A549 (cell line): ENCODE data around the gene SPPL2B. TPM values are rescaled to one million over a fixed set of nuclear protein-coding genes. Genes with fewer than 3 reads are reported as not detected.
A peak's percentile ranks its signal among the peaks of the same experiment; 100 is the strongest.

Source experiments
- ATAC-seq, 2 experiments: fragments of 200-7000 bp in 1 of 2; fragments of >200 bp in 1 of 2; cut with Nextera tagmentation in 1 of 2; cut with Tn5 transposase in 1 of 2; 3 replicates each; pipeline versions ENCODE4 v1.8.0 to v1.9.1; 2018 to 2020; ENCODE audit warnings: mild to moderate bottlenecking in 1 of 2, moderate library complexity in 1 of 2
- CTCF ChIA-PET: fragments of 300-600 bp; sonication (Branson Sonifier 250); formaldehyde crosslinking; extraction: SDS; loops from one replicate; lab custom pipeline; 2021; ENCODE audit warnings: antibody characterized with exemption, inconsistent platforms; lab: Yijun Ruan, JAX
- POLR2A ChIA-PET: fragments of 350-600 bp; formaldehyde crosslinking; extraction: SDS; loops from one replicate; lab custom pipeline; 2021; ENCODE audit warnings: antibody characterized with exemption, inconsistent platforms; lab: Yijun Ruan, JAX
- DNase-seq, 2 experiments: peaks; one replicate each; pipeline versions ENCODE4 v3.0.0 to v3.0.0-alpha.2; 2011 to 2016; ENCODE audit warnings: low read depth in 1 of 2, low spot score in 1 of 2
- FAIRE-seq: peaks from 2 replicates; lab custom pipeline; 2011; peaks lifted over from hg19 to GRCh38; lab: Jason Lieb, UNC
- H3K27ac ChIP-seq, 2 experiments: fragments of >200 bp; sonication (Bioruptor Twin); formaldehyde crosslinking; 3 replicates each; pipeline ENCODE4 v1.5.1; 2016 to 2017
- H3K4me1 ChIP-seq: fragments of >200 bp; sonication (Bioruptor Twin); formaldehyde crosslinking; 3 replicates; pipeline ENCODE4 v1.6.1; 2016
- H3K4me2 ChIP-seq: fragments of >200 bp; sonication (Bioruptor Twin); formaldehyde crosslinking; 3 replicates; pipeline ENCODE4 v1.6.1; 2016
- H3K4me3 ChIP-seq: fragments of >200 bp; sonication (Bioruptor Twin); formaldehyde crosslinking; 3 replicates; pipeline ENCODE4 v1.5.1; 2016
- H3K9me3 ChIP-seq: fragments of >200 bp; sonication (Bioruptor Twin); formaldehyde crosslinking; 3 replicates; pipeline ENCODE4 v1.6.1; 2016
- CBX8 ChIP-seq: fragments of 200-600 bp; sonication (generic); IDR thresholded peaks from 2 replicates; pipeline ENCODE4 v1.6.1; 2016
- CEBPB ChIP-seq, 2 experiments: fragments of >200 bp in 1 of 2; sonication (Bioruptor Twin) in 1 of 2; formaldehyde crosslinking in 1 of 2; IDR thresholded peaks; 2 replicates each; pipeline ENCODE4 v1.6.1; 2012 to 2016
- CHD4 ChIP-seq: fragments of 200-600 bp; sonication (generic); IDR thresholded peaks from 2 replicates; pipeline ENCODE4 v1.6.1; 2016; ENCODE audit warnings: antibody characterized with exemption, mild to moderate bottlenecking, borderline replicate concordance
- EHF ChIP-seq: fragments of 250-450 bp; sonication (Bioruptor Pico); IDR thresholded peaks from 2 replicates; pipeline ENCODE4 v1.5.0; 2020; ENCODE audit warnings: mild to moderate bottlenecking
- FOSB ChIP-seq: fragments of 250-450 bp; sonication (Bioruptor Pico); IDR thresholded peaks from 2 replicates; pipeline ENCODE4 v1.5.0; 2020; ENCODE audit warnings: mild to moderate bottlenecking, moderate library complexity
- FOSL2 ChIP-seq, 2 experiments: fragments of 450-650 bp in 1 of 2; fragments of >200 bp in 1 of 2; sonication (Bioruptor Twin) in 1 of 2; formaldehyde crosslinking; IDR thresholded peaks; 2 replicates each; pipeline versions ENCODE4 v1.5.0 to v1.6.1; 2016 to 2020; ENCODE audit warnings: mild to moderate bottlenecking in 1 of 2, moderate library complexity in 1 of 2
- FOXS1 ChIP-seq: fragments of 250-450 bp; sonication (Bioruptor Pico); IDR thresholded peaks from 2 replicates; pipeline ENCODE4 v1.5.0; 2020; ENCODE audit warnings: mild to moderate bottlenecking, moderate library complexity
- GATA3 ChIP-seq: IDR thresholded peaks from 2 replicates; pipeline ENCODE4 v1.6.1; 2012; ENCODE audit warnings: borderline replicate concordance
- HDAC2 ChIP-seq: fragments of 200-600 bp; sonication (generic); IDR thresholded peaks from 2 replicates; pipeline ENCODE4 v1.6.1; 2016
- HEYL ChIP-seq: fragments of 250-450 bp; sonication (Bioruptor Pico); IDR thresholded peaks from 2 replicates; pipeline ENCODE4 v1.8.0; 2021; ENCODE audit warnings: mild to moderate bottlenecking, moderate library complexity
- HOXB13 ChIP-seq: fragments of 250-450 bp; sonication (Bioruptor Pico); IDR thresholded peaks from 2 replicates; pipeline ENCODE4 v1.5.0; 2020; ENCODE audit warnings: low read depth, mild to moderate bottlenecking, moderate library complexity
- JUNB ChIP-seq: fragments of >200 bp; sonication (Bioruptor Twin); formaldehyde crosslinking; IDR thresholded peaks from 2 replicates; pipeline ENCODE4 v1.6.1; 2016
- KDM1A ChIP-seq: fragments of 200-600 bp; sonication (generic); IDR thresholded peaks from 2 replicates; pipeline ENCODE4 v1.6.1; 2016; ENCODE audit warnings: low read depth, mild to moderate bottlenecking
- MAFK ChIP-seq: fragments of 450-650 bp; IDR thresholded peaks from 2 replicates; pipeline ENCODE4 v1.6.1; 2014; ENCODE audit not compliant: partially characterized antibody
- MYC ChIP-seq: IDR thresholded peaks from 2 replicates; pipeline ENCODE4 v1.6.1; 2012; ENCODE audit warnings: mild to moderate bottlenecking, inconsistent platforms, low read length, improper control_type of control experiment, borderline replicate concordance
- NFE2L2 ChIP-seq: fragments of 150-350 bp; conservative IDR thresholded peaks from 2 replicates; pipeline ENCODE4 v1.6.1; 2014; ENCODE audit warnings: low read length
- NPAS2 ChIP-seq: fragments of 250-450 bp; sonication (Bioruptor Pico); IDR thresholded peaks from 2 replicates; pipeline ENCODE4 v1.8.0; 2022; ENCODE audit warnings: mild to moderate bottlenecking, moderate library complexity, borderline replicate concordance
- PHF8 ChIP-seq: fragments of 200-600 bp; sonication (generic); IDR thresholded peaks from 2 replicates; pipeline ENCODE4 v1.6.1; 2016; ENCODE audit warnings: low read depth, mild to moderate bottlenecking, antibody characterized with exemption, moderate library complexity, borderline replicate concordance
- POLR2A ChIP-seq: IDR thresholded peaks from 2 replicates; pipeline ENCODE4 v1.6.1; 2012; ENCODE audit warnings: mild to moderate bottlenecking, low read length
- RCOR1 ChIP-seq: fragments of 150-350 bp; IDR thresholded peaks from 2 replicates; pipeline ENCODE4 v1.6.1; 2014; ENCODE audit warnings: antibody characterized with exemption, low read length, low read depth
- TFCP2L1 ChIP-seq: fragments of 250-450 bp; sonication (Bioruptor Pico); IDR thresholded peaks from 2 replicates; pipeline ENCODE4 v1.5.0; 2021; ENCODE audit warnings: mild to moderate bottlenecking
- WGBS: methylation state at CpG from one replicate; pipeline ENCODE4 v1.1.6; 2017; ENCODE audit errors: missing lambda C conversion rate; 5-methylcytosine and 5-hydroxymethylcytosine counted together
- polyA plus RNA-seq, 4 experiments: library from polyadenylated mRNA; depleted of rRNA in 3 of 4; stranded (reverse); fragments of >200 nt; fragmentation: RNase III in 1 of 4; extraction: RNeasy Plus Mini Kit Qiagen cat#74134 plus additional on column Dnase treatment in 1 of 4; gene quantifications; 2 replicates in 3 of 4; 3 replicates in 1 of 4; pipeline ENCODE4 v1.2.3, GENCODE V29; 2011 to 2017
- TF ChIP-seq, protein P1 (sequence below): IDR thresholded peaks from 2 replicates; pipeline ENCODE4 v1.6.1; 2012
- TF ChIP-seq, protein P2 (sequence below): IDR thresholded peaks from 2 replicates; pipeline ENCODE4 v1.6.1; 2012; ENCODE audit warnings: low read depth, borderline replicate concordance
- TF ChIP-seq, protein P3 (sequence below): fragments of 200-600 bp; sonication (generic); IDR thresholded peaks from 2 replicates; pipeline ENCODE4 v1.6.1; 2016; ENCODE audit warnings: antibody characterized with exemption, mild to moderate bottlenecking, moderate library complexity
- TF ChIP-seq, protein P4 (sequence below): fragments of 250-450 bp; sonication (Bioruptor Pico); IDR thresholded peaks from 2 replicates; pipeline ENCODE4 v1.5.0; 2021; ENCODE audit warnings: mild to moderate bottlenecking, moderate library complexity, borderline replicate concordance
- TF ChIP-seq, protein P5 (sequence below): fragments of >200 bp; sonication (Bioruptor Twin); formaldehyde crosslinking; IDR thresholded peaks from 3 replicates; pipeline ENCODE4 v1.5.1; 2016
- TF ChIP-seq, protein P6 (sequence below): fragments of >200 bp; sonication (Bioruptor Twin); formaldehyde crosslinking; IDR thresholded peaks from 2 replicates; pipeline ENCODE4 v1.6.1; 2016

The SPPL2B gene
- polyA plus RNA-seq, 2 of the 4 experiments (the other 2 are of a cell fraction) = 11.3 to 36.5 TPM

DNA sequence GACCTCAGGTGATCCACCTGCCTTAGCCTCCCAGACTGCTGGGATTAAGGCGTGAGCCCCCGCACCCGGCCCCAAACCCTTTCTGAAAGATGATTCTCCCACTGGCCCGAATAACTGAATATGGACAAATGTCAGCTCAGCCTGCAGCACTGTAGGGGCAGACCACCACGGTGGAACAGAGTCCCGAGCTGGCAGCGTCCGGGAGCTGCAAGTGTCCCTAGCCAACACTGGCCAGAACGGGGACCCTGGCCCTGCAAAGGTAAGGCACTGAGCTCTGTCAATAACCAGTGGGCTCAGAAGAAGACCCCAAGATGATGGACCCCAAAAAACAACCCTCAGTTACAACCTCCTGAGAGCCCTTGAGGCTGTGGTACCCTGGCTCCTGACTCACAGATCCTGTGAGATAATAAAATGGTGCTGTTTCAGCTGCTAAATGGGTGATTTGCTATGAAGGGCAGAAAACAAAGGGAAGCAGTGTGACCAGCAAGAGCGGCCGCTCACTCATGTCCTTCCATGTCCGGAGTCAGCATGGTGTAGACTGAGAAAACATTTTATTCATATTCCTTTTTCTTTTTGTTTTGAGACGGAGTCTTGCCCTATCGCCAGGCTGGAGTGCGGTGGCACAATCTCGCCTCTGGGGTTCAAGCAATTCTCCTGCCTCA lies 1.7 kb upstream of the SPPL2B start:
- Histone ChIP-seq H3K4me2 (peak overlapping the region; percentile 98), H3K4me1 (peaks cover 28% of the 10 kb centered on the region), H3K9me3 (no peaks in the 10 kb centered on the region), H3K27ac (no peak overlapping the region), H3K4me3 (no peak overlapping the region; the same call in 2 of the 3 replicates)
- DNase-seq = no peak
- WGBS = 90% methylated on average over 16 of the region's 16 CpGs
- no peak for TF ChIP-seq NFE2L2
- no peak for TF ChIP-seq FOXS1 (CRISPR knock-in tag)
- TF ChIP-seq, protein P1, sequence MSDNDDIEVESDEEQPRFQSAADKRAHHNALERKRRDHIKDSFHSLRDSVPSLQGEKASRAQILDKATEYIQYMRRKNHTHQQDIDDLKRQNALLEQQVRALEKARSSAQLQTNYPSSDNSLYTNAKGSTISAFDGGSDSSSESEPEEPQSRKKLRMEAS = no peak
- TF ChIP-seq, protein P2, sequence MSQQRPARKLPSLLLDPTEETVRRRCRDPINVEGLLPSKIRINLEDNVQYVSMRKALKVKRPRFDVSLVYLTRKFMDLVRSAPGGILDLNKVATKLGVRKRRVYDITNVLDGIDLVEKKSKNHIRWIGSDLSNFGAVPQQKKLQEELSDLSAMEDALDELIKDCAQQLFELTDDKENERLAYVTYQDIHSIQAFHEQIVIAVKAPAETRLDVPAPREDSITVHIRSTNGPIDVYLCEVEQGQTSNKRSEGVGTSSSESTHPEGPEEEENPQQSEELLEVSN = no peak
- no peak for FAIRE-seq
- ATAC-seq = no peak
- CTCF ChIA-PET = interaction anchor here (2.3 kb wide), 1 partner anchor 11 kb away, joined by 6 read pairs; no protein-coding TSS in a partner anchor
- POLR2A ChIA-PET = no interaction called here

DNA sequence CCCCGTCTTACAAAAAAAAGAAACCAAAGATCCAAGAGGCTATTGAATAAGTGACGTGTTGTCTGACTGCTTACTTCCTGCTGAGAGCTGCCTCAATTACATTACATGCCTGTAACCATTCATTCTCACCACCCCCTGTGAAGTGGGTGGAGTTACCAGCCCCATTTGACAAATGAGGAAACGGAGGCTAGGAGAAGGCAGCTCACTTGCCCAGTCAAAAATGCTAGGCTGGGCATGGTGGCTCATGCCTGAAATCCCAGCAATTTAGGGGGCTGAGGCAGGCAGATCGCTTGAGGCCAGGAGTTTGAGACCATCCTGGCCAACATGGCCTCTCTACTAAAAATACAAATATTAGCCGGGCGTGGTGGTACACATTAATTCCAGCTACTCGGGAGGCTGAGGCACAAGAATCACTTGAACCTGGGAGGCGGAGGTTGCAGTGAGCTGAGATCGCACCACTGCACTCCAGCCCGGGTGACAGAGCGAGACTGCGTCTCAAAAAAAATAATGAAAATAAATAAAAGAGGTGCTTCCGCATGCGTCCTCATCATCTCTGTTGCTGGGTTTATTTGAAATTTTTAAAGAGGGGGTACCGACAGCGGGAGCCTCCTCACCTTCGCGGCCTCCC lies 597 bp upstream of the SPPL2B start:
- POLR2A ChIA-PET = no interaction called here
- DNase-seq = no peak
- 4% methylated on average over 18 of the region's 18 CpGs for WGBS

DNA sequence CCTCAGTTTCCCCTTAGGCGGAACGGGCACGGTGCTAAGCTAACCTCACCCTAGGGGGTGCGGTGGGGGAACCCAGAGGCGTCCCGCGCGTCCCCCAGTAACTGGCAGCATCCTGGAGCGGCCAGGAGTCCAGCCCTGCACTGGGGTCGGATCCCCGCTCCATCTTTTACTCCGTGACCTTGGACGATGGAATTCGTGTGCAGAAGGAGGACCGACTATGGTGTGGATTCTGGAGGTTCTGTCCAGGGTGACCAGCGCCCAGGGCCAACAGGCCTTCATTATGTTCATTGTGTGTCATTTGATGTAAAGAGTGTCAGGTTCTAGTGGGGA lies 630 bp downstream of the SPPL2B start:
- Histone ChIP-seq H3K27ac (peak overlapping the region; percentile 98 to 99), H3K9me3 (no peaks in the 10 kb centered on the region), H3K4me3 (peak overlapping the region; percentile 100), H3K4me2 (peak overlapping the region; percentile 100), H3K4me1 (peaks cover 28% of the 10 kb centered on the region)
- CTCF ChIA-PET = no interaction called here
- DNase-seq = no peak
- POLR2A ChIA-PET = no interaction called here
- WGBS = 9% methylated on average over 10 of the region's 16 CpGs
- no peak for FAIRE-seq
- ATAC-seq = no peak
- TF ChIP-seq CBX8 = no peak
- TF ChIP-seq CEBPB (IDR thresholded peaks at IDR 0.05) = no peak
- no peak for TF ChIP-seq HEYL
- TF ChIP-seq MAFK = no peak
- TF ChIP-seq, protein P3, sequence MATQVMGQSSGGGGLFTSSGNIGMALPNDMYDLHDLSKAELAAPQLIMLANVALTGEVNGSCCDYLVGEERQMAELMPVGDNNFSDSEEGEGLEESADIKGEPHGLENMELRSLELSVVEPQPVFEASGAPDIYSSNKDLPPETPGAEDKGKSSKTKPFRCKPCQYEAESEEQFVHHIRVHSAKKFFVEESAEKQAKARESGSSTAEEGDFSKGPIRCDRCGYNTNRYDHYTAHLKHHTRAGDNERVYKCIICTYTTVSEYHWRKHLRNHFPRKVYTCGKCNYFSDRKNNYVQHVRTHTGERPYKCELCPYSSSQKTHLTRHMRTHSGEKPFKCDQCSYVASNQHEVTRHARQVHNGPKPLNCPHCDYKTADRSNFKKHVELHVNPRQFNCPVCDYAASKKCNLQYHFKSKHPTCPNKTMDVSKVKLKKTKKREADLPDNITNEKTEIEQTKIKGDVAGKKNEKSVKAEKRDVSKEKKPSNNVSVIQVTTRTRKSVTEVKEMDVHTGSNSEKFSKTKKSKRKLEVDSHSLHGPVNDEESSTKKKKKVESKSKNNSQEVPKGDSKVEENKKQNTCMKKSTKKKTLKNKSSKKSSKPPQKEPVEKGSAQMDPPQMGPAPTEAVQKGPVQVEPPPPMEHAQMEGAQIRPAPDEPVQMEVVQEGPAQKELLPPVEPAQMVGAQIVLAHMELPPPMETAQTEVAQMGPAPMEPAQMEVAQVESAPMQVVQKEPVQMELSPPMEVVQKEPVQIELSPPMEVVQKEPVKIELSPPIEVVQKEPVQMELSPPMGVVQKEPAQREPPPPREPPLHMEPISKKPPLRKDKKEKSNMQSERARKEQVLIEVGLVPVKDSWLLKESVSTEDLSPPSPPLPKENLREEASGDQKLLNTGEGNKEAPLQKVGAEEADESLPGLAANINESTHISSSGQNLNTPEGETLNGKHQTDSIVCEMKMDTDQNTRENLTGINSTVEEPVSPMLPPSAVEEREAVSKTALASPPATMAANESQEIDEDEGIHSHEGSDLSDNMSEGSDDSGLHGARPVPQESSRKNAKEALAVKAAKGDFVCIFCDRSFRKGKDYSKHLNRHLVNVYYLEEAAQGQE = no peak
- no peak for TF ChIP-seq KDM1A
- TF ChIP-seq, protein P4, sequence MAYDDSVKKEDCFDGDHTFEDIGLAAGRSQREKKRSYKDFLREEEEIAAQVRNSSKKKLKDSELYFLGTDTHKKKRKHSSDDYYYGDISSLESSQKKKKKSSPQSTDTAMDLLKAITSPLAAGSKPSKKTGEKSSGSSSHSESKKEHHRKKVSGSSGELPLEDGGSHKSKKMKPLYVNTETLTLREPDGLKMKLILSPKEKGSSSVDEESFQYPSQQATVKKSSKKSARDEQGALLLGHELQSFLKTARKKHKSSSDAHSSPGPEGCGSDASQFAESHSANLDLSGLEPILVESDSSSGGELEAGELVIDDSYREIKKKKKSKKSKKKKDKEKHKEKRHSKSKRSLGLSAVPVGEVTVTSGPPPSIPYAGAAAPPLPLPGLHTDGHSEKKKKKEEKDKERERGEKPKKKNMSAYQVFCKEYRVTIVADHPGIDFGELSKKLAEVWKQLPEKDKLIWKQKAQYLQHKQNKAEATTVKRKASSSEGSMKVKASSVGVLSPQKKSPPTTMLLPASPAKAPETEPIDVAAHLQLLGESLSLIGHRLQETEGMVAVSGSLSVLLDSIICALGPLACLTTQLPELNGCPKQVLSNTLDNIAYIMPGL (CRISPR knock-in tag) = no peak
- TF ChIP-seq, protein P5, sequence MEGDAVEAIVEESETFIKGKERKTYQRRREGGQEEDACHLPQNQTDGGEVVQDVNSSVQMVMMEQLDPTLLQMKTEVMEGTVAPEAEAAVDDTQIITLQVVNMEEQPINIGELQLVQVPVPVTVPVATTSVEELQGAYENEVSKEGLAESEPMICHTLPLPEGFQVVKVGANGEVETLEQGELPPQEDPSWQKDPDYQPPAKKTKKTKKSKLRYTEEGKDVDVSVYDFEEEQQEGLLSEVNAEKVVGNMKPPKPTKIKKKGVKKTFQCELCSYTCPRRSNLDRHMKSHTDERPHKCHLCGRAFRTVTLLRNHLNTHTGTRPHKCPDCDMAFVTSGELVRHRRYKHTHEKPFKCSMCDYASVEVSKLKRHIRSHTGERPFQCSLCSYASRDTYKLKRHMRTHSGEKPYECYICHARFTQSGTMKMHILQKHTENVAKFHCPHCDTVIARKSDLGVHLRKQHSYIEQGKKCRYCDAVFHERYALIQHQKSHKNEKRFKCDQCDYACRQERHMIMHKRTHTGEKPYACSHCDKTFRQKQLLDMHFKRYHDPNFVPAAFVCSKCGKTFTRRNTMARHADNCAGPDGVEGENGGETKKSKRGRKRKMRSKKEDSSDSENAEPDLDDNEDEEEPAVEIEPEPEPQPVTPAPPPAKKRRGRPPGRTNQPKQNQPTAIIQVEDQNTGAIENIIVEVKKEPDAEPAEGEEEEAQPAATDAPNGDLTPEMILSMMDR = no peak
- TF ChIP-seq, protein P6, sequence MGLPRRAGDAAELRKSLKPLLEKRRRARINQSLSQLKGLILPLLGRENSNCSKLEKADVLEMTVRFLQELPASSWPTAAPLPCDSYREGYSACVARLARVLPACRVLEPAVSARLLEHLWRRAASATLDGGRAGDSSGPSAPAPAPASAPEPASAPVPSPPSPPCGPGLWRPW = no peak

More for the DNA sequence above, 597 bp upstream of the SPPL2B start:
- CTCF ChIA-PET = interaction anchor here (0.7 kb wide), 1 partner anchor 308 kb away, joined by 3 read pairs; no protein-coding TSS in a partner anchor
- ATAC-seq (peak in 1 of 2 experiments; percentile 36; a peak in 3 of 6 replicates), FAIRE-seq (no peak)
- Histone ChIP-seq H3K4me1 (peaks cover 28% of the 10 kb centered on the region), H3K4me2 (peak overlapping the region; percentile 98), H3K27ac (peak overlapping the region; percentile 98 to 99), H3K9me3 (no peaks in the 10 kb centered on the region)
- TF ChIP-seq GATA3 (no peak), CHD4 (no peak), HDAC2 (no peak), FOSL2 (IDR thresholded peaks at IDR 0.05) (no peak), FOSL2 (CRISPR knock-in tag; IDR thresholded peaks at IDR 0.05) (no peak), NPAS2 (CRISPR knock-in tag) (no peak), JUNB (no peak), EHF (CRISPR knock-in tag) (no peak), FOSB (CRISPR knock-in tag) (no peak), TFCP2L1 (CRISPR knock-in tag) (no peak), PHF8 (no peak), MYC (no peak), RCOR1 (no peak), CEBPB (IDR thresholded peaks at IDR 0.05) (no peak), POLR2A (no peak), HOXB13 (no peak)
- TF ChIP-seq, protein P4 (CRISPR knock-in tag) = no peak
- TF ChIP-seq, protein P1 = no peak
- TF ChIP-seq, all 56 proteins: peak for 0
- peak overlapping the region; percentile 100 for H3K4me3 ChIP-seq
